Caki2 (cell line): ENCODE data around the gene LDLRAD4. TPM values are rescaled to one million over a fixed set of nuclear protein-coding genes. Genes with fewer than 3 reads are reported as not detected.

ENCODE experiments used
- DNase-seq: peaks from one replicate; pipeline ENCODE4 v3.0.0-alpha.2; 2015; ENCODE audit warnings: low read depth
- in situ Hi-C: cut with HindIII; loops from 2 replicates; pipeline ENCODE4 v1.10.0; 2016; ENCODE audit warnings: low sequenced_read_pairs, low pct_unique_long_range_greater_than_20kb, mixed read lengths
- total RNA-seq: library from RNA; depleted of rRNA; stranded (reverse); fragments of >200 nt; shearing (Covaris generic); gene quantifications from 2 replicates; pipeline ENCODE4 v1.2.3, GENCODE V29; 2014; ENCODE audit warnings: low replicate concordance

The LDLRAD4 gene
- total RNA-seq, 1 experiment from 2014 or later: 0.44 TPM

DNA sequence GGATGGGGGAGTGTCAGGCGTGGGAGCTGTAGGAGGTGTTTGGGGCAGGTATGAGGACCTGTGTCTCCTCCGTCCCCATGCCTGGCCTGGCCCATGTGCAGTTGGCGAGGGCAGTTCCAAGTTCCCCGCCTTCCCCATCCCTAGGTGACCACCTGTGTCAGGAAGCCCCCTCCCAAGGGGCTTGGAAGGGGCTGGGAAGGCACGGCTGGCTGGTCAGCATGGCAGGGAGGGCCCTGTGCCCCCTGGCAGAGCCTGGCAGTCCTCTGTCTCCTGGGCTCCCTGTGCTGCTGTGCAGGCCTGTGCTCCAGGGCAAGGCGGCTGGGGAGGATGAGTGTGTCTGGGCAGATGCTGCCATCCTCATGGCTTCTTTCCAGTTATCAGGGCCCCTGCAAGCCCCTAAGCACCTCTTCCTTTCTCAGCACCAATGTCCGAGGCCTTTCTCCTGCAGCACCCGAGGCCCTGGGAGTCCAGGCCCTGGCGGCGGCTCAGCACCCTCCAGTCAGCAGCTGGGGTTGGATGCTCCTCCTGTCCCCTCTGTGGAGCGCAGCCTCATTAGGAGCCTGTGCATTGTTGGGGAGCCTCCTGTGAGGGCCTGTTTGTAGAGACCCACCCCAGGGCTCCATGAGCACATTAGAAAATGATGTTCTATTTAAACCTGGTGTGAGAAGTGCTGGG, 406.1 kb downstream of the LDLRAD4 start:
- no peak for DNase-seq
- in situ Hi-C loops: no loop called here

- no peak for DNase-seq
- in situ Hi-C loops: no loop called here
Observed at GRCh38 chr18:13625355-13625754, 406.8 kb downstream of the LDLRAD4 start.

- in situ Hi-C loops: no loop called here
- DNase-seq: no peak
Observed at GRCh38 chr18:13625843-13626543, 407.4 kb downstream of the LDLRAD4 start.

DNA sequence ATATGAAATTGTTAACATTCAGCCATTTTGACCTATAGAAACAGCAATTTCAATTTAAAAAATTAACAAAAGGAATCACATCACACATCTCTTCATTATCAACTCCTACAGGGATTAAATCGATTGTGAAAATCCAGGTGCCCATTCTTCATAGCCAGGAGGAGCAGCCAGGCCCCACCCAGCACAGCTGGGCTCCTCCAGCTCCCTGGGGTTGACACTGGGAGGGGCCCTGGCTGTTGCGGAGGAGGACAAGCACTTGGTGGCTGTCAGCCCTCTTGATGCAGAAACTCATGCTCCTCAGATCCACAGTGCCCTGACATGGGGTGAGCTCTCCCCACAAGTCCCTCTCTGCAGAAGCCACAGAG, 408.0 kb downstream of the LDLRAD4 start:
- DNase-seq: no peak
- in situ Hi-C loops: no loop called here

GRCh38 chr18:13627639-13628038, 409.1 kb downstream of the LDLRAD4 start:
- in situ Hi-C loops: no loop called here
- DNase-seq: no peak

GRCh38 chr18:13628211-13628610, 409.7 kb downstream of the LDLRAD4 start:
- DNase-seq: no peak
- in situ Hi-C loops: no loop called here

DNA sequence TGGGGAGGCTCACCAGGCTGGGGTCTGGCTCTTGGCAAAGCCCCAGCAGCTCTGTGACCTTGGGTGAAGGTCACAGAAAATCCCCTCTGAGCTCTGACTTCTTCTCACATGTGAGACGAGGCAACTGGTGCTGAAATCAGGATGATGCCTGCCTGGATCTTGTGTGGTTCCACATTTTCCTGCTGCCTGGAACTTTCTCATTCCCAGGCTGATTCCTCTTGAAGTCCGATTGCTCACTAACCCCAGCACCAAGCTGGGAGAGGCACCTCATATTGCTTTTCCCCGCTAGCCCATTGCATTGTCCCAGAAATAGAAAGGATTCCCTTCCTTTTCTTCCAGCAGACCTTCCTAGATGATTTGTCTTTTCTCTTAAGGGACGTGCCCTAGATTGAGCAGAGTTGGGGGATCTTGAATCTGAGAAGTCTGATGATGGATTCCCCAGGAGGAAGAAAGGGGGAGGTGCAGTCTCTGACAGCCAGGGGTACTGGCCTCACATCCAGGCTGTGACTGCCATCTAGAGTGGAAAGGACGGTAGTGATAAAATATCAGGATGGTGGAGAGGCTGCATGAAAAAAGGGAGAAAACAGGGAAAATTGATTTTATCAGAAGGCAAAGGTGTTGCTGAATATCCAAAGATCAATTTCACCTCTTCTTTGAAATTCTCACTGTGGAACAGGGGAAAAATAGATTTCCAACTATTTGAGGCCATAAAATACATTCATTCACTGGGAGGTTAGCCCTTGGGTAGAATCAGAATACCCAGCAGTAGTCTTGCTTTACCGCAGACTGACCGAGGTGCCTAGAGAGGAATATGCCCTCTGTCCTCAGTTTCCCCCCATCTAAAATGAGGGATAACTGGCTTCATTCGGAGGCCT, 411.5 kb downstream of the LDLRAD4 start:
- DNase-seq: peak; percentile 46
- in situ Hi-C loops: no loop called here

DNA sequence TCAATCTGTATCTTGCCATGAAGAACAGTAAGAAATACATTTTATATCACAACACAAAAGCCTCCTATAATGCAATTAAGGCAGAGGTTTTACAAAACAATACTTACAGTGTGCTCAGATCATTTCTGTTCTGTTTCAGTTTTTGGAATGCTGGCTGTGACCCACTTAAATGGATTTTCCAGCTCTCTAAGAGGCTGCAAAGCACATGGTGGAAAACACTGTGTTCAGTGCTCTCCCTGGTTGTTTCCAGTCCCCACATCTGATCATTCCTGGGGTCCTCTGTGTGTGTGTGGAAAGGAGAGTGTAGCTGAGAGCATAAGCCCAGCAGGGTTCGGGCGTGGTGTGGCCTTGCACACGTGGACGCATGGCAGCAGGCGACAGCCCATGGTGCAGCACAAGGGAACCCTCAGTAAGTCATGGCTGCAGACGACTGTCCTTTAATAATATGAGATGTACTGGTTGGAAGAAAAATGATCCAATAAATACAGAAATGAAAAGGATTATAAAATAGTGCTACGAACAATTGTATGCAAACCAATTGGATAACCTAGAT, 412.2 kb downstream of the LDLRAD4 start:
- in situ Hi-C loops: no loop called here
- no peak for DNase-seq

DNA sequence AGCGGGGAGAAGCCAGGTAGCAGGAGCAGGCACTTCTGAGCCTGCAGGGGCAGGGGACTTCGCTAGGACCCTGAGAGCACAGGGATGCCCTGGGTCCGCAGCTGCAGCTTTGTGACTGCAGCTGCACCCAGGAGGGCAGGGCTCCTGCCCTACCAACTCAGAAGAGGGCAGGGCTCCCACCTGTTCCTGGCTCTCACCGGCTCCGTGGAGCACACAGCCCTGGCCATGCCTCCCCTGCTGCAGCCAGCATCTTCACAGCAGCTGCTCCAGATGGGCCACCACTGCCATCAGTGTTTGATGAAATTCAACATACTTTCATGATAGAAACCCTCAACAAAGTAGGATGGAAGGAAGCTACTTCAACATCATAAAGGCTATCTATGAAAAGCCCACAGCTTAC, 415.1 kb downstream of the LDLRAD4 start:
- in situ Hi-C loops: no loop called here
- DNase-seq: no peak

DNA sequence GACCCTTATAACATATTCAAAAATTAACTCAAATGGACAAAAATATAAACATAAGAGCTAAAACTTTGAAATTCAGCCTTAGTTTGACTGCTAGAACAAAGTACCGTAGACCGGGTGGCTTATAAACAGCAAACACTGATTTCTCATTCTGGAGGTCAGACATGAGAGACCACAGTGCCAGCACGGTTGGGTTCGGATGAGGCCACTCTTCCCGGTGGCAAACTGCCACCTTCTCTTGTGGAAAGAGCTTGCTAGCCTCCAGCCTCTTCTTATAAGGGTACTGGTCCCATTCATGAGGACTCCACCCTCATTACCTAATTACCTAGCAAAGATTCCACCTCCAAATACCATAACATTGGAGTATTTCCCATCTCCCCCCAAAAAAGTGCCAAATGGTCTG, 416.5 kb downstream of the LDLRAD4 start:
- no peak for DNase-seq
- in situ Hi-C loops: no loop called here

DNA sequence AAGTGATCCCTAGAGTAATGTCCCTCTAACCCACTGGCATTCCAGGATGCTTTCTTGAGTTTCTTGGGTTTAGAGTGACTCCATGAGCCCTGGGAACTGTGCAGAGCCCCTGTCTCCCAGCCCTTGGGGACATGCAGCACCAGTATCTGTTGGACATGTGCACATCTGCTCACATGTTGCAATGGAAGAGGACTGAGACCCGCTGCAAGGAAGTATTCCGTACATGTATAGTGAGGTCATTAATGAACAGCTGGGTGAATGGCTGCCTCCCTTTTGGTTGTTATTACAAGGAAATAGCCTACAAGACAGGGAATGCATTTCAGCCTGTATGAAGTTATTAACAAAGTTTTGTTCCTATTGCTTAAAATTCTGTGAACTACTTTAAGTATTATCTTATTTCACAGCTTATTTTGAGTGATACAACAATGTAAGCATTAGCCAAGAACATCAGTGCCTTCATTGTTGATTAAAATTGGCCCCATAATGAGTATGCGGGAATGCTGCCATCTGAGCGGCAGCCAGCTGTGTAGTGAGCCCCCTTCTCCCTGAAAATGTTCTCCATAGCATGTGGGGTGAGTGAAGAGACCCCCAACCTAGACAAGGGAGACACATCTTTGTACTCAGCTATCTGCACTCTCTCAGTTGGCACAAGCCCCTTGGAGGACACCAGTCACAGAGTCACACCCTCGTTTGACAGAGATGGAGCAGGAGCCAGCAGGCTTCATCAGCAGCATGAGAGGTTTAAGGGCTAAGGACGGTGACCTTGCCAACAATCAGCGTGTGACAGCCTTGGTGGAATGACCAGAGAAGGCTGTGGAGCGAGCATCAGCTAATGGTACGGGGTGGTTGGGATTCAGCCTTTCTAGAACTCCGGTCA, 420.4 kb downstream of the LDLRAD4 start:
- in situ Hi-C loops: no loop called here
- DNase-seq: no peak

GRCh38 chr18:13640266-13640860, 421.8 kb downstream of the LDLRAD4 start:
- no peak for DNase-seq
- in situ Hi-C loops: no loop called here

DNA sequence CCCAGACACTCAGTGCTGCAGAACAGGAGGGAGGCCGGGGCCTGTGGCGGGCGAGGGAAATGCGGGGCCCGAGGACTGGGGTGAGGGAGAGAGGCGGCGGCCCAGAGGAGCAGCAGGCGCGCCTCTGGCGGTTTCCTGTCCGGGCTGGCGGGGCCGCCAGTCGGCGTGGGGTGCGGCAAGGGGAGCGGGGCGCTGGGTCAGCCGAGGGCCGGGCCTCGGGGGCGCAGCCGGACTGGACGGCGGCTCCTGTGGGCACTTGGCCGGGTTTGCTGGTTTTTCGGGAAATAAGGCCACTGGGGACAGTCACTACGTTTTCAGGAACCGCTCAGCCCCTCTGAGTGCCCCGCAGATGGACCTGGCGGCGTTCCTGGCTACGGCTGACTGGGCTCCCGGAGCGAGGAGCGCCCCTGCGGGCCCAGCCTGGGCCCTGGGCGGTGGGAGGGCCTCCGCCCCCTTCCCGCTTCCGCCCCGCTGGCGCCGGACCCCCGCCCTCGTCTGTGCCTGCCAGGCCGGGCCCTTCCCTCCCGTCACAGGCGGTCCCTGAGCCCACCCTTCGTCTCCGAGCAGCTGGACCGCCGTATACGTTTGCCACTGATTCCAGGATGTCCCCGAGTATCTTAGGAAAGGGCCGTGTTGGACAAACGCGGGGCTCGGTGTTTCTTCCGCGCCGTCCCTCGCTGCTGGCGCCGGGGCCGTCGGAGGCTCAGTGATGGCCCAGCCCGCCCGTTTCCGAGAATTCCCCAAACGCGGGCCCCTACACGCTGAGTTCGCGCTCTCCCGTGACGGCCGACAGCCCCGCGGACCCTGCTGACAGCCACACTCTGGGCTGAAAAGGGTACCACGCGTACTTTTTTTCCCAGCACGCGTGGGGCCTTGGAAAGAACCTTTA, 423.2 kb downstream of the LDLRAD4 start:
- no peak for DNase-seq
- in situ Hi-C loops: no loop called here

- in situ Hi-C loops: no loop called here
- no peak for DNase-seq
Observed at GRCh38 chr18:13642440-13642827, 423.9 kb downstream of the LDLRAD4 start.

GRCh38 chr18:13643261-13643751, 424.7 kb downstream of the LDLRAD4 start:
- no peak for DNase-seq
- in situ Hi-C loops: no loop called here

DNA sequence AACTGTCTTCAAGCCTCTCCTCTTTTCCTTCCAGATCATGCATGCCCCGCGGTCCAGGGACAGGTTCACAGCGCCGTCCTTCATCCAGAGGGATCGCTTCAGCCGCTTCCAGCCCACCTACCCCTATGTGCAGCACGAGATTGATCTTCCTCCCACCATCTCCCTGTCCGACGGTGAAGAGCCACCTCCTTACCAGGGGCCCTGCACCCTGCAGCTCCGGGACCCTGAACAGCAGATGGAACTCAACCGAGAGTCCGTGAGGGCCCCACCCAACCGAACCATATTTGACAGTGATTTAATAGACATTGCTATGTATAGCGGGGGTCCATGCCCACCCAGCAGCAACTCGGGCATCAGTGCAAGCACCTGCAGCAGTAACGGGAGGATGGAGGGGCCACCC, 426.5 kb downstream of the LDLRAD4 start:
- in situ Hi-C loops: no loop called here

DNA sequence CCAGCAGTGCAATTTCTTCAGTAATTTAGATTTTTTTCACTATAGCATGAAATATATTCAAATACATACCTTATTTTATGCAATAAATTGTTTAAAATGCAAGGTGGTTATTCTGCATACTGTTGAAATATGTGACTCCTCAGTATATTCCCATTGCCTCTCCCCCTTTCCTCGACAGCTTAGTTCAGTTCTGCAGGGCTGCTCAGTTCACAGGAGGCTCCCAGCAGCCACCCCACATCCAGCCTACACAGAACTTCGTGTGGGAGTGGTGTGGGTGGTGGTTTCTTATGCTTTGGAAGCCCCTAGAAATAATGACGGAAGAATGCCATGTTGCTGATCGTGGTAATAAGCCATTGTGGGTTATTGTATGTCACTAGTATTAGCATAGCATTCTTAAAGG, 428.1 kb downstream of the LDLRAD4 start:
- no peak for DNase-seq
- in situ Hi-C loops: no loop called here

More for the DNA sequence above, 426.5 kb downstream of the LDLRAD4 start:
- no peak for DNase-seq
